Right ventricle myocardium superior (tissue), 1 donor: ENCODE data around the gene NGLY1. TPM values are rescaled to one million over a fixed set of nuclear protein-coding genes. Genes with fewer than 3 reads are reported as not detected.
A peak's percentile ranks its signal among the peaks of the same experiment; 100 is the strongest.

Experiments used
- ATAC-seq: fragments of 200-7000 bp; cut with Tn5 transposase; one replicate; pipeline ENCODE4 v1.9.1; 2020; ENCODE audit warnings: mild to moderate bottlenecking; ENCODE audit not compliant: poor library complexity
- DNase-seq: peaks from one replicate; pipeline ENCODE4 v3.0.0-alpha.2; 2020
- intact Hi-C: fragments of 100-400 bp; cut with DNase I; formaldehyde crosslinking; loops from one replicate; pipeline ENCODE4 v1.11.2; 2022
- total RNA-seq: library from RNA; stranded (reverse); fragmentation: NEBNext Ultra II Directional; extraction: Animal tissue kit (Norgen Biotek cat#: 25700); gene quantifications from one replicate; pipeline ENCODE4 v1.2.1, GENCODE V29; 2021
- donor health status: DM: no; HTN: yes; CAD: no; lungs with severe emphysema.

Gene NGLY1
- total RNA-seq, 1 donor from 2014 or later: 29.6 TPM

- intact Hi-C loops: no loop called here
- ATAC-seq: no peak
Observed at GRCh38 chr3:25789209-25789595, 6.0 kb upstream of the NGLY1 start.

GRCh38 chr3:25787689-25788088 lies 4.4 kb upstream of the NGLY1 start:
- no peak for DNase-seq
- intact Hi-C loops: no loop called here
- ATAC-seq: no peak

More at GRCh38 chr3:25789209-25789595, 6.0 kb upstream of the NGLY1 start:
- no peak for DNase-seq

- DNase-seq (no peak), ATAC-seq (no peak)
- intact Hi-C loops: no loop called here
Observed at GRCh38 chr3:25785826-25786225, 2.6 kb upstream of the NGLY1 start.

- intact Hi-C loops: no loop called here
- DNase-seq (no peak), ATAC-seq (no peak)
Observed at GRCh38 chr3:25784971-25785370, 1.7 kb upstream of the NGLY1 start.

GRCh38 chr3:25783661-25784512 lies 644 bp upstream of the NGLY1 start:
- intact Hi-C loops: no loop called here
- peak; percentile 78 for DNase-seq

GRCh38 chr3:25782636-25782937 lies 656 bp downstream of the NGLY1 start:
- DNase-seq (no peak), ATAC-seq (no peak)
- intact Hi-C loops: no loop called here

More at GRCh38 chr3:25783661-25784512, 644 bp upstream of the NGLY1 start:
- peak; percentile 67 for ATAC-seq

GRCh38 chr3:25781758-25782594 lies 1.3 kb downstream of the NGLY1 start:
- no peak for ATAC-seq
- DNase-seq: no peak
- intact Hi-C loops: no loop called here

GRCh38 chr3:25781145-25781757 lies 2.0 kb downstream of the NGLY1 start:
- intact Hi-C loops: no loop called here
- DNase-seq (no peak), ATAC-seq (no peak)

GRCh38 chr3:25780618-25781017 lies 2.6 kb downstream of the NGLY1 start:
- DNase-seq: no peak
- intact Hi-C loops: no loop called here
- ATAC-seq: no peak

- DNase-seq (no peak), ATAC-seq (no peak)
- intact Hi-C loops: no loop called here
Observed at GRCh38 chr3:25775936-25776335, 7.3 kb downstream of the NGLY1 start.

- intact Hi-C loops: no loop called here
- ATAC-seq (no peak), DNase-seq (no peak)
Observed at GRCh38 chr3:25768851-25769250, 14.4 kb downstream of the NGLY1 start.

- ATAC-seq (no peak), DNase-seq (no peak)
- intact Hi-C loops: loop anchor here (10.0 kb wide), 1 partner anchor 127 kb away; no protein-coding TSS in a partner anchor
Observed at GRCh38 chr3:25751725-25752124, 31.5 kb downstream of the NGLY1 start.

- intact Hi-C loops: loop anchor here (10.0 kb wide), 1 partner anchor 126 kb away; no protein-coding TSS in a partner anchor
- DNase-seq: no peak
- ATAC-seq: no peak
Observed at GRCh38 chr3:25751048-25751447, 32.2 kb downstream of the NGLY1 start.

- no peak for ATAC-seq
- DNase-seq: no peak
- intact Hi-C loops: no loop called here
Observed at GRCh38 chr3:25749031-25749581, 34.1 kb downstream of the NGLY1 start.

- DNase-seq: no peak
- no peak for ATAC-seq
- intact Hi-C loops: no loop called here
Observed at GRCh38 chr3:25748189-25748588, 35.1 kb downstream of the NGLY1 start.

- intact Hi-C loops: no loop called here
- DNase-seq (no peak), ATAC-seq (no peak)
Observed at GRCh38 chr3:25747033-25747432, 36.2 kb downstream of the NGLY1 start.

- intact Hi-C loops: no loop called here
- ATAC-seq (no peak), DNase-seq (no peak)
Observed at GRCh38 chr3:25744470-25744869, 38.8 kb downstream of the NGLY1 start.

GRCh38 chr3:25728101-25728500 lies 55.1 kb downstream of the NGLY1 start:
- intact Hi-C loops: no loop called here
- DNase-seq (no peak), ATAC-seq (no peak)

- intact Hi-C loops: no loop called here
- ATAC-seq (no peak), DNase-seq (no peak)
Observed at GRCh38 chr3:25727316-25727715, 55.9 kb downstream of the NGLY1 start.
